ENCODE measurements around the gene PRTG. TPM values are rescaled to one million over a fixed set of nuclear protein-coding genes. Genes with fewer than 3 reads are reported as not detected.

The PRTG gene
- total and polyA plus RNA-seq, 2 experiments from 2014 or later = 0.63 to 3.4 TPM

GRCh38 chr15:55669270-55669669 is 73.7 kb downstream of the PRTG start:
- Mint-ChIP-seq H3K4me1 (peaks cover 9% of the 10 kb centered on the region; the same call in 2 of the 3 replicates), H3K27ac (no peak overlapping the region), H3K9me3 (no peaks in the 10 kb centered on the region), H3K36me3 (ENCODE audit: low read depth) (no peaks in the 10 kb centered on the region), H3K4me3 (no peak overlapping the region), H3K27me3 (ENCODE audit: insufficient read depth, low read depth, poor library complexity) (no peaks in the 10 kb centered on the region)
- no peaks in the 10 kb centered on the region for H3K9me2 ChIP-seq (ENCODE audit: insufficient read depth)
- H3K4me2 ChIP-seq = no peak overlapping the region
- H3K4me1 ChIP-seq (ENCODE audit: insufficient read depth) = no peaks in the 10 kb centered on the region; the same call in 1 of the 2 replicates
- no peak overlapping the region for H3K4me3 ChIP-seq
- H3K79me2 ChIP-seq (replicated peaks; ENCODE audit: insufficient read depth) = no peaks in the 10 kb centered on the region
- no peaks in the 10 kb centered on the region for H3K27me3 ChIP-seq (ENCODE audit: insufficient read depth)
- DNase-seq (ENCODE audit: low spot score) (no peak), ATAC-seq (no peak)
- no peak for TF ChIP-seq CREB1 (CRISPR knock-in tag; IDR thresholded peaks at IDR 0.05; ENCODE audit: low read depth)
- TF ChIP-seq ZNF114 (CRISPR knock-in tag; IDR thresholded peaks at IDR 0.05) = no peak
- TF ChIP-seq ZNF331 (CRISPR knock-in tag; IDR thresholded peaks at IDR 0.05; ENCODE audit: low read depth) = no peak
- H3K36me3 ChIP-seq (ENCODE audit: insufficient read depth) = no peaks in the 10 kb centered on the region
- no peak overlapping the region for H2AFZ ChIP-seq
- no peaks in the 10 kb centered on the region for H3F3A ChIP-seq (replicated peaks; ENCODE audit: low read depth)
- H3K27ac ChIP-seq (ENCODE audit: low read depth) = no peak overlapping the region
- no peaks in the 10 kb centered on the region for H4K20me1 ChIP-seq (replicated peaks; ENCODE audit: insufficient read depth)

- peaks cover 19% of the 10 kb centered on the region for H3K4me1 ChIP-seq (ENCODE audit: insufficient read depth)
- no peak overlapping the region for H2AFZ ChIP-seq
- no peaks in the 10 kb centered on the region for H3K36me3 ChIP-seq (ENCODE audit: insufficient read depth)
- H3K27me3 ChIP-seq (ENCODE audit: insufficient read depth) = no peaks in the 10 kb centered on the region
- Mint-ChIP-seq H3K27me3 (ENCODE audit: insufficient read depth, low read depth, poor library complexity) (peaks cover 6% of the 10 kb centered on the region), H3K4me3 (no peak overlapping the region), H3K4me1 (peaks cover 30% of the 10 kb centered on the region), H3K36me3 (ENCODE audit: low read depth) (no peaks in the 10 kb centered on the region), H3K27ac (no peak overlapping the region), H3K9me3 (no peaks in the 10 kb centered on the region)
- no peaks in the 10 kb centered on the region for H3K9me2 ChIP-seq (ENCODE audit: insufficient read depth)
- H3F3A ChIP-seq (replicated peaks; ENCODE audit: low read depth) = no peaks in the 10 kb centered on the region
- ATAC-seq = no peak
- no peak overlapping the region for H3K27ac ChIP-seq (ENCODE audit: low read depth)
- no peak overlapping the region for H3K4me2 ChIP-seq
- H3K79me2 ChIP-seq (replicated peaks; ENCODE audit: insufficient read depth) = no peaks in the 10 kb centered on the region
- H3K4me3 ChIP-seq = no peak overlapping the region
- no peaks in the 10 kb centered on the region for H4K20me1 ChIP-seq (replicated peaks; ENCODE audit: insufficient read depth)
- DNase-seq (ENCODE audit: low spot score) = no peak
- TF ChIP-seq JUNB (IDR thresholded peaks at IDR 0.05; ENCODE audit: unreplicated experiment) (no peak), ZNF331 (CRISPR knock-in tag; IDR thresholded peaks at IDR 0.05; ENCODE audit: low read depth) (no peak), POLR2AphosphoS5 (IDR thresholded peaks at IDR 0.05; ENCODE audit: low read depth) (no peak), ETS1 (IDR thresholded peaks at IDR 0.05) (no peak), NANOG (IDR thresholded peaks at IDR 0.05; ENCODE audit: borderline replicate concordance) (no peak), CTCF (conservative IDR thresholded peaks at IDR 0.05; ENCODE audit: low read depth in 2 of 2) (no peak), EZH2 (IDR thresholded peaks at IDR 0.05; ENCODE audit: low read depth, unreplicated experiment) (no peak), ZNF462 (CRISPR knock-in tag; IDR thresholded peaks at IDR 0.05) (no peak), ZNF114 (CRISPR knock-in tag; IDR thresholded peaks at IDR 0.05) (no peak)
Observed at GRCh38 chr15:55665605-55666227, 77.2 kb downstream of the PRTG start.

Data from GM23338 (cell line).